Measurements from ENCODE around the gene OR51B6.
"Not testable (repeated sequence)": the region's sequence is repeated elsewhere in the genome, so short reads cannot be mapped to it uniquely, and the experiment has no call there.

DNA sequence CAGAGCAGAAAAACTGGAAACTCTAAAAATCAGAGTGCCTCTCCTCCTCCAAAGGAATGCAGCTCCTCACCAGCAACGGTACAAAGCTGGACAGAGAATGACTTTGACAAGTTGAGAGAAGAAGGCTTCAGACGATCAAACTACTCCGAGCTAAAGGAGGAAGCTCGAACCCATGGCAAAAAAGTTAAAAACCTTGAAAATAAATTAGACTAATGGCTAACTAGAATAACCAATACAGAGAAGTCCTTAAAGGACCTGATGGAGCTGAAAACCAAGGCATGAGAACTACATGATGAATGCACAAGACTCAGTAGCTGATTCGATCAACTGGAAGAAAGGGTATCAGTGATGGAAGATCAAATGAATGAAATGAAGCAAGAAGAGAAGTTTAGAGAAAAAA, 4.7 kb downstream of the OR51B6 start:
- TF ChIP-seq, protein P1, sequence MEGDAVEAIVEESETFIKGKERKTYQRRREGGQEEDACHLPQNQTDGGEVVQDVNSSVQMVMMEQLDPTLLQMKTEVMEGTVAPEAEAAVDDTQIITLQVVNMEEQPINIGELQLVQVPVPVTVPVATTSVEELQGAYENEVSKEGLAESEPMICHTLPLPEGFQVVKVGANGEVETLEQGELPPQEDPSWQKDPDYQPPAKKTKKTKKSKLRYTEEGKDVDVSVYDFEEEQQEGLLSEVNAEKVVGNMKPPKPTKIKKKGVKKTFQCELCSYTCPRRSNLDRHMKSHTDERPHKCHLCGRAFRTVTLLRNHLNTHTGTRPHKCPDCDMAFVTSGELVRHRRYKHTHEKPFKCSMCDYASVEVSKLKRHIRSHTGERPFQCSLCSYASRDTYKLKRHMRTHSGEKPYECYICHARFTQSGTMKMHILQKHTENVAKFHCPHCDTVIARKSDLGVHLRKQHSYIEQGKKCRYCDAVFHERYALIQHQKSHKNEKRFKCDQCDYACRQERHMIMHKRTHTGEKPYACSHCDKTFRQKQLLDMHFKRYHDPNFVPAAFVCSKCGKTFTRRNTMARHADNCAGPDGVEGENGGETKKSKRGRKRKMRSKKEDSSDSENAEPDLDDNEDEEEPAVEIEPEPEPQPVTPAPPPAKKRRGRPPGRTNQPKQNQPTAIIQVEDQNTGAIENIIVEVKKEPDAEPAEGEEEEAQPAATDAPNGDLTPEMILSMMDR (IDR thresholded peaks at IDR 0.05): not testable (repeated sequence)
- not testable (repeated sequence) for TF ChIP-seq POLR2A (IDR thresholded peaks at IDR 0.05)
